SU-DHL-6 (cell line): ENCODE results near the gene IST1.
"Not testable (repeated sequence)": the region's sequence is repeated elsewhere in the genome, so short reads cannot be mapped to it uniquely, and the experiment has no call there.

Experiments
- CTCF ChIP-seq: fragments of 200-600 bp; sonication (generic); IDR thresholded peaks from one replicate; pipeline ENCODE4 v1.5.1; 2017; ENCODE audit warnings: antibody characterized with exemption, mild to moderate bottlenecking, low read length, moderate library complexity; ENCODE audit not compliant: insufficient read depth, poor library complexity, severe bottlenecking
- EZH2phosphoT487 ChIP-seq: fragments of 200-600 bp; sonication (generic), shearing (Covaris generic); conservative IDR thresholded peaks from 2 replicates; pipeline ENCODE4 v1.6.1; 2018; ENCODE audit warnings: mild to moderate bottlenecking, antibody characterized with exemption, low read length, moderate library complexity, mixed read lengths

GRCh38 chr16:71867175-71867574 is 28.2 kb upstream of the IST1 start:
- not testable (repeated sequence) for TF ChIP-seq CTCF, EZH2phosphoT487
